Panc1 (cell line): Measurements from ENCODE around the gene DOCK3. TPM values are rescaled to one million over a fixed set of nuclear protein-coding genes. Genes with fewer than 3 reads are reported as not detected.

Experiments used
- ATAC-seq: fragments of 200-7000 bp; cut with Tn5 transposase; 2 replicates; pipeline ENCODE4 v1.9.1; 2020; ENCODE audit warnings: mild to moderate bottlenecking, moderate library complexity
- BruUV-seq: library from RNA; stranded (reverse); fragments of 400-500 nt; replicated peaks from 2 replicates; lab custom pipeline; 2021; lab: Mats Ljungman, UMichigan
- CTCF ChIA-PET: fragments of 300-600 bp; sonication (Branson Sonifier 250); formaldehyde crosslinking; loops from one replicate; lab custom pipeline; 2022; ENCODE audit warnings: antibody characterized with exemption; lab: Charles Lee
- POLR2A ChIA-PET: fragments of 300-600 bp; sonication (Branson Sonifier 250); formaldehyde crosslinking; loops from one replicate; lab custom pipeline; 2022; ENCODE audit warnings: antibody characterized with exemption; lab: Charles Lee
- DNase-seq: peaks from one replicate; pipeline ENCODE4 v3.0.0-alpha.2; 2010; ENCODE audit warnings: low read depth, low spot score
- H3K27ac ChIP-seq: 2 replicates; pipeline ENCODE4 v1.5.1; 2011; ENCODE audit warnings: mild to moderate bottlenecking, low read length, inconsistent platforms
- H3K27me3 ChIP-seq: fragments of 200-500 bp; sonication (Bioruptor generic); 2 replicates; pipeline ENCODE4 v1.6.0; 2014; ENCODE audit warnings: low read length, inconsistent platforms; ENCODE audit not compliant: control insufficient read depth, insufficient read depth
- H3K36me3 ChIP-seq: fragments of 200-500 bp; sonication (Bioruptor generic); 2 replicates; pipeline ENCODE4 v1.5.1; 2014; ENCODE audit warnings: inconsistent platforms, mild to moderate bottlenecking, low read length, moderate library complexity; ENCODE audit not compliant: control insufficient read depth, insufficient read depth
- H3K4me1 ChIP-seq: 2 replicates; pipeline ENCODE4 v1.5.1; 2011; ENCODE audit warnings: inconsistent platforms, mild to moderate bottlenecking, low read length, moderate library complexity; ENCODE audit not compliant: control insufficient read depth, insufficient read depth
- H3K4me3 ChIP-seq, 2 experiments: 2 replicates each; pipeline ENCODE4 v1.5.1; 2011 to 2012; ENCODE audit warnings: low read depth in 2 of 2, low read length in 2 of 2, mild to moderate bottlenecking in 2 of 2, inconsistent platforms in 1 of 2, moderate library complexity in 1 of 2
- H3K9me3 ChIP-seq: fragments of 200-500 bp; sonication (Bioruptor generic); 2 replicates; pipeline ENCODE4 v1.5.1; 2014; ENCODE audit warnings: low read depth, mild to moderate bottlenecking, inconsistent platforms, low read length, moderate library complexity; ENCODE audit not compliant: control insufficient read depth, insufficient read depth
- POLR2AphosphoS5 ChIP-seq: IDR thresholded peaks from 2 replicates; pipeline ENCODE4 v1.6.1; 2012; ENCODE audit warnings: mild to moderate bottlenecking, low read depth, low read length, moderate library complexity
- SIN3A ChIP-seq: IDR thresholded peaks from 2 replicates; pipeline ENCODE4 v1.6.1; 2012; ENCODE audit warnings: low read depth, mild to moderate bottlenecking, low read length, moderate library complexity, borderline replicate concordance; ENCODE audit not compliant: insufficient read depth
- TCF7L2 ChIP-seq: IDR thresholded peaks from 2 replicates; pipeline ENCODE4 v1.6.1; 2011; ENCODE audit warnings: mild to moderate bottlenecking, low read depth, low read length, inconsistent platforms
- in situ Hi-C: cut with HindIII; loops from 2 replicates; pipeline ENCODE4 v1.10.0; 2016; ENCODE audit warnings: low sequenced_read_pairs, low pct_unique_long_range_greater_than_20kb
- intact Hi-C: fragments of 100-400 bp; cut with micrococcal nuclease; formaldehyde crosslinking; loops from one replicate; pipeline ENCODE4 v1.10.0; 2022; ENCODE audit not compliant: unreplicated experiment
- total RNA-seq: library from RNA; stranded (reverse); gene quantifications from one replicate; pipeline ENCODE4 v1.2.1, GENCODE V29; 2021; ENCODE audit not compliant: unreplicated experiment
- TF ChIP-seq, protein P1 (sequence below), 2 experiments: IDR thresholded peaks; 2 replicates each; pipeline ENCODE4 v1.6.1; 2011 to 2012; ENCODE audit warnings: low read depth in 2 of 2, control low read depth in 1 of 2, low read length in 1 of 2, mild to moderate bottlenecking in 1 of 2, moderate library complexity in 1 of 2; ENCODE audit not compliant: insufficient read depth in 1 of 2
- TF ChIP-seq, protein P2 (sequence below): fragments of 450-650 bp; IDR thresholded peaks from 2 replicates; pipeline ENCODE4 v1.5.1; 2017; ENCODE audit warnings: mild to moderate bottlenecking

DOCK3 gene
- total RNA-seq, 1 experiment from 2014 or later: 0.21 TPM

DNA sequence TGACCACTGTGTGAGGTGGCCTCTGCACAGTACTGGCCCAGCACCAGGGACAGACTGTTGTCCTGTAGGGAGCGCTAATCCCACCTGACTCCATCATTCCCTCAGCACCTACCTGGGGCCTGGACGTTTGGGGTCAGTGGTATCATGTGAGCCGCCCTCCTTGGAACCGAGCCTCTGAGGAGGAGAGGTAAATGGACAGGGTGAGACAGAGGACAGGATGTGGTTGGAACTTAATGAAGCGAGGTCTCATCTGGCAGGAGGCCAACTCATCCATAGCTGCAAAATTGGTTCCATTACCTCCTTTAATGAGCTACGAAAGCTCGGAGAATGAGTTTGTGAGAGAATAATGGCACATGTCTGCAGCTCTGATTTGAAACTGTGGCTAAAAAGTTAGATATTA lies 43.9 kb upstream of the DOCK3 start:
- intact Hi-C loops: no loop called here
- Histone ChIP-seq H3K27ac (no peak overlapping the region), H3K36me3 (no peaks in the 10 kb centered on the region), H3K4me3 (no peak overlapping the region), H3K4me1 (no peaks in the 10 kb centered on the region), H3K9me3 (no peaks in the 10 kb centered on the region), H3K27me3 (no peaks in the 10 kb centered on the region)
- ATAC-seq: no peak
- POLR2A ChIA-PET: no interaction called here
- BruUV-seq: no TSS peak
- no peak for TF ChIP-seq SIN3A
- TF ChIP-seq, protein P1, sequence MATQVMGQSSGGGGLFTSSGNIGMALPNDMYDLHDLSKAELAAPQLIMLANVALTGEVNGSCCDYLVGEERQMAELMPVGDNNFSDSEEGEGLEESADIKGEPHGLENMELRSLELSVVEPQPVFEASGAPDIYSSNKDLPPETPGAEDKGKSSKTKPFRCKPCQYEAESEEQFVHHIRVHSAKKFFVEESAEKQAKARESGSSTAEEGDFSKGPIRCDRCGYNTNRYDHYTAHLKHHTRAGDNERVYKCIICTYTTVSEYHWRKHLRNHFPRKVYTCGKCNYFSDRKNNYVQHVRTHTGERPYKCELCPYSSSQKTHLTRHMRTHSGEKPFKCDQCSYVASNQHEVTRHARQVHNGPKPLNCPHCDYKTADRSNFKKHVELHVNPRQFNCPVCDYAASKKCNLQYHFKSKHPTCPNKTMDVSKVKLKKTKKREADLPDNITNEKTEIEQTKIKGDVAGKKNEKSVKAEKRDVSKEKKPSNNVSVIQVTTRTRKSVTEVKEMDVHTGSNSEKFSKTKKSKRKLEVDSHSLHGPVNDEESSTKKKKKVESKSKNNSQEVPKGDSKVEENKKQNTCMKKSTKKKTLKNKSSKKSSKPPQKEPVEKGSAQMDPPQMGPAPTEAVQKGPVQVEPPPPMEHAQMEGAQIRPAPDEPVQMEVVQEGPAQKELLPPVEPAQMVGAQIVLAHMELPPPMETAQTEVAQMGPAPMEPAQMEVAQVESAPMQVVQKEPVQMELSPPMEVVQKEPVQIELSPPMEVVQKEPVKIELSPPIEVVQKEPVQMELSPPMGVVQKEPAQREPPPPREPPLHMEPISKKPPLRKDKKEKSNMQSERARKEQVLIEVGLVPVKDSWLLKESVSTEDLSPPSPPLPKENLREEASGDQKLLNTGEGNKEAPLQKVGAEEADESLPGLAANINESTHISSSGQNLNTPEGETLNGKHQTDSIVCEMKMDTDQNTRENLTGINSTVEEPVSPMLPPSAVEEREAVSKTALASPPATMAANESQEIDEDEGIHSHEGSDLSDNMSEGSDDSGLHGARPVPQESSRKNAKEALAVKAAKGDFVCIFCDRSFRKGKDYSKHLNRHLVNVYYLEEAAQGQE (IDR thresholded peaks at IDR 0.05; ENCODE audit: insufficient read depth in 1 of 2, low read depth in 2 of 2, low read length in 1 of 2): no peak
- TF ChIP-seq, protein P2, sequence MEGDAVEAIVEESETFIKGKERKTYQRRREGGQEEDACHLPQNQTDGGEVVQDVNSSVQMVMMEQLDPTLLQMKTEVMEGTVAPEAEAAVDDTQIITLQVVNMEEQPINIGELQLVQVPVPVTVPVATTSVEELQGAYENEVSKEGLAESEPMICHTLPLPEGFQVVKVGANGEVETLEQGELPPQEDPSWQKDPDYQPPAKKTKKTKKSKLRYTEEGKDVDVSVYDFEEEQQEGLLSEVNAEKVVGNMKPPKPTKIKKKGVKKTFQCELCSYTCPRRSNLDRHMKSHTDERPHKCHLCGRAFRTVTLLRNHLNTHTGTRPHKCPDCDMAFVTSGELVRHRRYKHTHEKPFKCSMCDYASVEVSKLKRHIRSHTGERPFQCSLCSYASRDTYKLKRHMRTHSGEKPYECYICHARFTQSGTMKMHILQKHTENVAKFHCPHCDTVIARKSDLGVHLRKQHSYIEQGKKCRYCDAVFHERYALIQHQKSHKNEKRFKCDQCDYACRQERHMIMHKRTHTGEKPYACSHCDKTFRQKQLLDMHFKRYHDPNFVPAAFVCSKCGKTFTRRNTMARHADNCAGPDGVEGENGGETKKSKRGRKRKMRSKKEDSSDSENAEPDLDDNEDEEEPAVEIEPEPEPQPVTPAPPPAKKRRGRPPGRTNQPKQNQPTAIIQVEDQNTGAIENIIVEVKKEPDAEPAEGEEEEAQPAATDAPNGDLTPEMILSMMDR: no peak
- no peak for TF ChIP-seq TCF7L2
- no peak for TF ChIP-seq POLR2AphosphoS5
- CTCF ChIA-PET: no interaction called here
- in situ Hi-C loops: no loop called here
- DNase-seq: no peak

DNA sequence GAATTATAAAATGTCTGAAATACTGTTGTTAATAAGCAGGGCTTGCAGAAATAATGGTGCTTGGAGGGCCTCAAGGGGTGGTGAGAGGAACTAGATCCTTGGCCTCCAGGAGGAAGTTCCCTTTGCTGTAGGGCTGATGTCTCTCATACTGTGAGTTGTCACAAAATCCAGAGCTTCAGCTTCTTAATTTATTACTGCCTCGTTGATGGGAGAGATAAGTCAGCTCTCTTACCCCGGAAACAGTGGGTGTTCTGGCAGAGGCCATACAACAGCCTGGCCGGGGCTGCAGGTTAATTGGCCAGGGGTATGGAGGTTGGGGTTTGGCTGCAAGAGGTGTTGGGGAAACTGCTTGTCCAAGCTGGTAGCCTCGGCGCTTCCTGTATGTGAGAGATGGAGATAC lies 42.3 kb upstream of the DOCK3 start:
- no peaks in the 10 kb centered on the region for H3K4me1 ChIP-seq
- no peaks in the 10 kb centered on the region for H3K9me3 ChIP-seq
- no peaks in the 10 kb centered on the region for H3K36me3 ChIP-seq
- no peak overlapping the region for H3K27ac ChIP-seq
- ChIA-PET POLR2A (no interaction called here), CTCF (interaction anchor here (0.6 kb wide), 2 partner anchors 608 to 868 kb away, joined by 3 to 14 read pairs; no protein-coding TSS in a partner anchor)
- DNase-seq (no peak), ATAC-seq (no peak)
- in situ Hi-C loops: no loop called here
- no peaks in the 10 kb centered on the region for H3K27me3 ChIP-seq
- intact Hi-C loops: no loop called here
- no TSS peak for BruUV-seq
- no peak overlapping the region for H3K4me3 ChIP-seq
- TF ChIP-seq SIN3A: no peak
- TF ChIP-seq TCF7L2: no peak
- TF ChIP-seq, protein P1 (IDR thresholded peaks at IDR 0.05; ENCODE audit: insufficient read depth in 1 of 2, low read depth in 2 of 2, low read length in 1 of 2): no peak
- TF ChIP-seq, protein P2: no peak
- no peak for TF ChIP-seq POLR2AphosphoS5
